ENCODE results near the gene HIPK2. TPM values are rescaled to one million over a fixed set of nuclear protein-coding genes. Genes with fewer than 3 reads are reported as not detected.

Gene HIPK2
- total RNA-seq, 4 donors from 2014 or later = 16.6 to 60.2 (median 35.1) TPM

GRCh38 chr7:139734395-139734794, 43.4 kb downstream of the HIPK2 start:
- Histone ChIP-seq H3K27ac (peak overlapping the region; percentile 8 to 66 (median 44)), H3K36me3 (no peaks in the 10 kb centered on the region), H3K4me1 (peaks cover 0 to 30% (median 12%) of the 10 kb centered on the region in 4 donors), H3K4me3 (no peak overlapping the region), H3K27me3 (no peaks in the 10 kb centered on the region), H3K9me3 (no peaks in the 10 kb centered on the region)
- peak in 2 of 3 donors; percentile 17 to 46 for DNase-seq
- TF ChIP-seq, protein P1, sequence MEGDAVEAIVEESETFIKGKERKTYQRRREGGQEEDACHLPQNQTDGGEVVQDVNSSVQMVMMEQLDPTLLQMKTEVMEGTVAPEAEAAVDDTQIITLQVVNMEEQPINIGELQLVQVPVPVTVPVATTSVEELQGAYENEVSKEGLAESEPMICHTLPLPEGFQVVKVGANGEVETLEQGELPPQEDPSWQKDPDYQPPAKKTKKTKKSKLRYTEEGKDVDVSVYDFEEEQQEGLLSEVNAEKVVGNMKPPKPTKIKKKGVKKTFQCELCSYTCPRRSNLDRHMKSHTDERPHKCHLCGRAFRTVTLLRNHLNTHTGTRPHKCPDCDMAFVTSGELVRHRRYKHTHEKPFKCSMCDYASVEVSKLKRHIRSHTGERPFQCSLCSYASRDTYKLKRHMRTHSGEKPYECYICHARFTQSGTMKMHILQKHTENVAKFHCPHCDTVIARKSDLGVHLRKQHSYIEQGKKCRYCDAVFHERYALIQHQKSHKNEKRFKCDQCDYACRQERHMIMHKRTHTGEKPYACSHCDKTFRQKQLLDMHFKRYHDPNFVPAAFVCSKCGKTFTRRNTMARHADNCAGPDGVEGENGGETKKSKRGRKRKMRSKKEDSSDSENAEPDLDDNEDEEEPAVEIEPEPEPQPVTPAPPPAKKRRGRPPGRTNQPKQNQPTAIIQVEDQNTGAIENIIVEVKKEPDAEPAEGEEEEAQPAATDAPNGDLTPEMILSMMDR (IDR thresholded peaks at IDR 0.05) = no peak
- TF ChIP-seq POLR2A (IDR thresholded peaks at IDR 0.05) = no peak

DNA sequence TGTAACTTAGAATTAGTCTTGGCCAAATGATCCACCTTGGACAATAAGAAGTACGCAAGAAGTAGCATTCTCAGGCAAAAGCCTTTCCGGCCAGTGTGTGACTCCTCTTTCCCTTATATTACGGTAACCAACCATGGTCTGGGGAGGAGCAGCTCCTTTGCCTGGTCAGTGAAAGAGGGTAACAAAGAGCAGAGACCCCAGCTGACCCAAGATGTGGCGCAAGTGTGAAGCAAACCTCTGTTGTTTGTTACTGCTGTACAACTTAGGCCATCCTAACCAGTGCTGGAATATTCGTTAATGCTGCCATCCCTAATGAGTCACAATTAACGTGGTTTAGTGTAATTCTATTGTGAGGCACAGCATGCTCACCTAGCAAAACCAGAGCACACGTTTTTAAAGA, 44.0 kb downstream of the HIPK2 start:
- H3K36me3 ChIP-seq = no peaks in the 10 kb centered on the region
- H3K9me3 ChIP-seq = no peaks in the 10 kb centered on the region
- H3K27me3 ChIP-seq = no peaks in the 10 kb centered on the region
- H3K4me1 ChIP-seq = peaks cover 0 to 26% (median 12%) of the 10 kb centered on the region in 4 donors
- peak overlapping the region; percentile 8 to 66 (median 44) for H3K27ac ChIP-seq
- TF ChIP-seq, protein P1 (IDR thresholded peaks at IDR 0.05) = no peak
- TF ChIP-seq POLR2A (IDR thresholded peaks at IDR 0.05) = no peak
- DNase-seq = peak in 1 of 3 donors; percentile 9
- H3K4me3 ChIP-seq = no peak overlapping the region

- no peak for TF ChIP-seq POLR2A (IDR thresholded peaks at IDR 0.05)
- TF ChIP-seq, protein P1 (IDR thresholded peaks at IDR 0.05) = no peak
- no peaks in the 10 kb centered on the region for H3K36me3 ChIP-seq
- DNase-seq = peak in 2 of 3 donors; percentile 11 to 39
- no peaks in the 10 kb centered on the region for H3K9me3 ChIP-seq
- H3K27me3 ChIP-seq = no peaks in the 10 kb centered on the region
- H3K27ac ChIP-seq = peak overlapping the region; percentile 36 to 74 (median 54)
- peaks cover 0 to 16% (median 9%) of the 10 kb centered on the region in 4 donors for H3K4me1 ChIP-seq
- no peak overlapping the region for H3K4me3 ChIP-seq
Measured at GRCh38 chr7:139732471-139733167, 45.2 kb downstream of the HIPK2 start.

- Histone ChIP-seq H3K27me3 (no peaks in the 10 kb centered on the region), H3K27ac (peak overlapping the region; percentile 36 to 74 (median 54)), H3K36me3 (no peaks in the 10 kb centered on the region), H3K9me3 (no peaks in the 10 kb centered on the region), H3K4me3 (no peak overlapping the region), H3K4me1 (peaks cover 0 to 12% (median 7%) of the 10 kb centered on the region in 4 donors)
- TF ChIP-seq, protein P1 (IDR thresholded peaks at IDR 0.05) = no peak
- no peak for TF ChIP-seq POLR2A (IDR thresholded peaks at IDR 0.05)
- peak; percentile 50 to 90 (median 81) for DNase-seq
Measured at GRCh38 chr7:139731802-139732470, 45.9 kb downstream of the HIPK2 start.

DNA sequence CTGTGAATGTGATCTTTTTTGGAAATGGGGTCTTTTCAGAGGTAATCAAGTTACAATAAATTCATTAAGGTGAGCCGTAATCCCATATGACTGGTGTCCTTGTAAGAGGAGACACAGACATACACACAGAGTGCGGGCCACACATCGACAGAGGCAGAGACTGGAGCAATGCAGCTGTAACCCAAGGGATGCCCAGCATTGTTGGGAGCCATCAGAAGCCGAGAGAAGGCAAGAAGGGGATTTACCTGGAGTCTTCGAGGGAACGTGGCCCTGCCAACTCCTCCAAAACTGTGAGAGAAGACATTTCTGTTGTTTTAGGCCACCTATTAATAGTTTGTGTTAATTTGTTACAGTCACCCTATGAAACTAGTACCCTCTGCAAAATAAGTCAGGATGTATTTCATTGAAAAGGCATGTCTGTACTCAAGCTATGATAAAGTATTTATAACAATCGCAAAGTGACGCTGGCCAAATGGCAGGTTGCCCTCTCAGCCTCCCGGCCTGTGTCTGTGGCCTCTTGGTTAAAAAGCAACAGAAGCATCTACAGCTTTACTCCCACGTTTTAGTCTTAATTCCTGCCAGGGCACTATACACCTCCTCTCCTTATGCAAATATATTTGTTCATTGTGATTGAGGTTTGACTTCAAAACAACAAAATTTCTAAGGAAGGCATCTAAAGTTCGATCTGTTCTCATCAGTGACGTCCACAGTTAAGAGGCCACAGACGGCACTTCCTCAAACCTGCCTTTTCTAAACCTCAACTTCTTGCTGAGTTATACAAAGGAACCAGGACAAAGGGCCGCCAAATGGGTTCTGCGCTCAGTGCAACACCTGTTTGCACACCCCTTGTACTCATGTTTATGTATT, 46.8 kb downstream of the HIPK2 start:
- H3K27ac ChIP-seq = peak overlapping the region; percentile 36 to 74 (median 56)
- no peaks in the 10 kb centered on the region for H3K36me3 ChIP-seq
- TF ChIP-seq, protein P1 (IDR thresholded peaks at IDR 0.05) = no peak
- TF ChIP-seq POLR2A (IDR thresholded peaks at IDR 0.05) = no peak
- no peak overlapping the region for H3K4me3 ChIP-seq
- DNase-seq = peak in 2 of 3 donors; percentile 82 to 90
- no peaks in the 10 kb centered on the region for H3K27me3 ChIP-seq
- peaks cover 0 to 17% (median 7%) of the 10 kb centered on the region in 4 donors for H3K4me1 ChIP-seq
- H3K9me3 ChIP-seq = no peaks in the 10 kb centered on the region
